Adrenal gland (tissue), 5 donors: ENCODE data around the gene PRC1.

Experiments
- CTCF ChIP-seq, 6 experiments: fragments of 450-650 bp in 4 of 6; fragments of 200-600 bp in 2 of 6; sonication (generic) in 1 of 6; IDR thresholded peaks; 1 replicate in 5 of 6; 2 replicates in 1 of 6; pipeline versions ENCODE4 v1.5.1 to v1.8.0; 2016 to 2021; ENCODE audit warnings: antibody characterized with exemption in 6 of 6, mild to moderate bottlenecking in 2 of 6, moderate library complexity in 1 of 6
- POLR2A ChIP-seq, 2 donors: fragments of 450-650 bp; IDR thresholded peaks; one replicate each; pipeline ENCODE4 v1.6.1; 2017; ENCODE audit warnings: antibody characterized with exemption in 2 of 2, mild to moderate bottlenecking in 2 of 2, moderate library complexity in 1 of 2
- donor health status: DM: no; HTN: no; CAD: no.

GRCh38 chr15:90952901-90953677 is 41.2 kb downstream of the PRC1 start:
- TF ChIP-seq CTCF (IDR thresholded peaks at IDR 0.05) = no peak
- no peak for TF ChIP-seq POLR2A (IDR thresholded peaks at IDR 0.05)
